HepG2 (cell line): ENCODE results near the gene PPIL3. TPM values are rescaled to one million over a fixed set of nuclear protein-coding genes. Genes with fewer than 3 reads are reported as not detected.

Experiments used
- AFF4 ChIP-seq: sonication (generic); formaldehyde crosslinking; IDR thresholded peaks from 2 replicates; pipeline ENCODE4 v1.4.0; 2020; ENCODE audit warnings: missing genetic modification reagents
- ATF7 ChIP-seq, 2 experiments: fragments of 450-650 bp in 1 of 2; sonication (generic) in 1 of 2; formaldehyde crosslinking in 1 of 2; IDR thresholded peaks; 2 replicates each; pipeline versions ENCODE4 v1.4.0 to v1.6.1; 2016 to 2020; ENCODE audit warnings: antibody characterized with exemption in 1 of 2, mild to moderate bottlenecking in 1 of 2, missing genetic modification reagents in 1 of 2
- HIC2 ChIP-seq: sonication (generic); formaldehyde crosslinking; IDR thresholded peaks from 2 replicates; pipeline ENCODE4 v1.9.0; 2022; ENCODE audit warnings: low read depth, missing genetic modification reagents
- HNF4G ChIP-seq, 2 experiments: sonication (generic) in 1 of 2; formaldehyde crosslinking in 1 of 2; IDR thresholded peaks; 2 replicates each; pipeline versions ENCODE4 v1.4.0 to v1.6.1; 2011 to 2020; ENCODE audit warnings: borderline replicate concordance in 2 of 2, low read depth in 2 of 2, mild to moderate bottlenecking in 2 of 2, low read length in 1 of 2, missing genetic modification reagents in 1 of 2, moderate library complexity in 1 of 2
- NCOA2 ChIP-seq: sonication (generic); formaldehyde crosslinking; IDR thresholded peaks from 2 replicates; pipeline ENCODE4 v1.8.0; 2022; ENCODE audit warnings: inconsistent platforms
- STAG1 ChIP-seq: sonication (generic); formaldehyde crosslinking; IDR thresholded peaks from 2 replicates; pipeline ENCODE4 v1.4.0; 2020; ENCODE audit warnings: missing genetic modification reagents
- STAT5B ChIP-seq: sonication (generic); formaldehyde crosslinking; IDR thresholded peaks from 2 replicates; pipeline ENCODE4 v1.4.0; 2020; ENCODE audit warnings: missing genetic modification reagents
- TMF1 ChIP-seq: sonication (generic); formaldehyde crosslinking; IDR thresholded peaks from 2 replicates; pipeline ENCODE4 v1.8.1; 2022; ENCODE audit warnings: low read depth, missing genetic modification reagents
- TOE1 ChIP-seq: sonication (generic); formaldehyde crosslinking; IDR thresholded peaks from 2 replicates; pipeline ENCODE4 v1.4.0; 2020; ENCODE audit warnings: mild to moderate bottlenecking, missing genetic modification reagents
- U2AF2 ChIP-seq: fragments of 200-400 bp; formaldehyde crosslinking; IDR thresholded peaks from 2 replicates; pipeline ENCODE4 v1.6.1; 2017; ENCODE audit warnings: low read depth, mild to moderate bottlenecking, low read length
- ZNF180 ChIP-seq: sonication (generic); formaldehyde crosslinking; IDR thresholded peaks from 2 replicates; pipeline ENCODE4 v1.4.0; 2020; ENCODE audit warnings: low read depth, missing genetic modification reagents, borderline replicate concordance
- ZNF207 ChIP-seq: fragments of 450-650 bp; IDR thresholded peaks from 2 replicates; pipeline ENCODE4 v1.6.1; 2016; ENCODE audit warnings: antibody characterized with exemption, borderline replicate concordance
- ZNF318 ChIP-seq: sonication (generic); formaldehyde crosslinking; IDR thresholded peaks from 2 replicates; pipeline ENCODE4 v1.4.0; 2020; ENCODE audit warnings: mild to moderate bottlenecking, missing genetic modification reagents
- ZNF619 ChIP-seq: sonication (generic); formaldehyde crosslinking; IDR thresholded peaks from 2 replicates; pipeline ENCODE4 v1.4.0; 2020; ENCODE audit warnings: mild to moderate bottlenecking, missing genetic modification reagents
- polyA plus RNA-seq, 8 experiments: library from polyadenylated mRNA; depleted of rRNA in 3 of 8; stranded (reverse) in 7 of 8; unstranded in 1 of 8; fragments of >200 nt; fragmentation: Illumina TruSeq in 4 of 8; extraction: Trizol in 4 of 8; gene quantifications; 2 replicates each; pipeline versions ENCODE4 v1.2.1 to v1.2.3, GENCODE V29; 2011 to 2016; ENCODE audit warnings: low read depth in 4 of 8, missing spikeins in 1 of 8, mixed read lengths in 1 of 8; ENCODE audit not compliant: insufficient read depth in 1 of 8
- total RNA-seq, 5 experiments: library from RNA; depleted of rRNA; stranded (reverse); fragments of >200 nt; fragmentation: Illumina TruSeq; extraction: Trizol; gene quantifications; 2 replicates each; pipeline ENCODE4 v1.2.3, GENCODE V29; 2016; ENCODE audit warnings: low read depth in 1 of 5

The PPIL3 gene
- total and polyA plus RNA-seq, 2 of the 13 experiments (the other 11 are each of a cell fraction or from before 2014, with no cell fraction given) = 98.7 to 107 TPM

- TF ChIP-seq ZNF318 = no peak
- no peak for TF ChIP-seq STAT5B (CRISPR knock-in tag)
- TF ChIP-seq ZNF207 = no peak
- no peak for TF ChIP-seq STAG1
- TF ChIP-seq U2AF2 = no peak
- TF ChIP-seq ZNF619 (CRISPR knock-in tag) = no peak
- TF ChIP-seq NCOA2 = no peak
- no peak; the same call in 1 of the 2 replicates for TF ChIP-seq TMF1
- TF ChIP-seq ZNF180 = no peak
- peak; percentile 87 for TF ChIP-seq HIC2 (CRISPR knock-in tag)
- TF ChIP-seq AFF4 (CRISPR knock-in tag) = no peak
- TF ChIP-seq TOE1 (CRISPR knock-in tag) = no peak
- TF ChIP-seq ATF7 (IDR thresholded peaks at IDR 0.05) = no peak
- TF ChIP-seq ATF7 (CRISPR knock-in tag; IDR thresholded peaks at IDR 0.05) = no peak
- peak; percentile 86 for TF ChIP-seq HNF4G (IDR thresholded peaks at IDR 0.05; ENCODE audit: borderline replicate concordance, low read depth, low read length)
- peak; percentile 90; the same call in 1 of the 2 replicates for TF ChIP-seq HNF4G (CRISPR knock-in tag; IDR thresholded peaks at IDR 0.05; ENCODE audit: borderline replicate concordance, low read depth)
These were observed 44.6 kb downstream of the PPIL3 start (continued) for GRCh38 chr2:200843993-200844948.
